HG03060 (cell line): ENCODE measurements around the gene SPTLC2.

Source experiments
- ATAC-seq: cut with Tn5 transposase; IDR thresholded peaks from one replicate; pipeline ENCODE4 v1.9.1; 2021; ENCODE audit warnings: low read depth, moderate number of reproducible peaks; ENCODE audit not compliant: unreplicated experiment

Gene SPTLC2

DNA sequence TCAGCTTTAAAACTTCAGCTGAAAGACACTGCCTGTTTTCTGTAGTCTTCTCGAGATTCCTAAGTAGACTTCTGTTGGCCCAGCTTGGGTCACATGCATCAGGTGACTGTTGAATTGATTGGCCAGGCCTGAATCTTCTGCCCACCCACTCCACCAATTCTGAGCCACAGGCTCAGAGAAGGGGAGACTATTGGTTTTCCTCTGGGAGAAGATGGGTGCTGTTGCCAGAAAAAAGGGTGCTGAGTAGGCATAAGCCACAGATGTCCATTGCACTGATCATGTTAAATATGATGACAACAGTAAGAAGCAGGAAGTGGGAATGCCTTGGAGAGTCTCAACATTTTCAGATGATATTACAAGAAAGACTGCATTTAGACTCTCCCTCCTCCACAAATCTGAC lies 6.8 kb upstream of the SPTLC2 start:
- no peak for ATAC-seq

DNA sequence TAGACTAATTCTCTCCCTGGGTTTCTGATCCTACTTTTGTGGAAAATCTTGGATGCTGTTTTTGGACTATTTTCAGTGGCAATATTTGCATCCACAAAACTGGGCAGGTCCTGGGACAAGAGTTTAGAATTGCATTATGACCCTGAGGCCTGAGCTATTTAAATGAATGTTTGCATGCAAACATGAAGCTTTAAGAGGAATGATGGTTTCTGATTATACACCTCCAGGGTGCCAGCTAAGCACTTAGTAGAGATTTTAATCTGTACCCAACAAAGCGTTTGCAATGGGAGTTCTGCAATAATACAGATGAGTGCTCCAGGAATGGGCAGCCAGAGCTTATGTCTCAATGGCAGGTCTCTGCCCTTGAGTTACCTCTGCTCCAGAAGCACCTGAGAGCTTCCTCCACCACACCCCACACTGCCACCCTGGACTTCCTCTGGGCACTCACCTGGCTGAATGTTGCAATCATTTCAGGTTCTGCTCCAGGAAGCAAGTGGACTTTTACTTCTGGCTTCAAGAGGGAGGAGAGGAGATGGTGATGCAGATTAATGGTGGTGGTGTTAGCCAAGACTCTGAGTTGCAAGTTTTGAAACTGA lies 6.0 kb upstream of the SPTLC2 start:
- ATAC-seq: no peak

DNA sequence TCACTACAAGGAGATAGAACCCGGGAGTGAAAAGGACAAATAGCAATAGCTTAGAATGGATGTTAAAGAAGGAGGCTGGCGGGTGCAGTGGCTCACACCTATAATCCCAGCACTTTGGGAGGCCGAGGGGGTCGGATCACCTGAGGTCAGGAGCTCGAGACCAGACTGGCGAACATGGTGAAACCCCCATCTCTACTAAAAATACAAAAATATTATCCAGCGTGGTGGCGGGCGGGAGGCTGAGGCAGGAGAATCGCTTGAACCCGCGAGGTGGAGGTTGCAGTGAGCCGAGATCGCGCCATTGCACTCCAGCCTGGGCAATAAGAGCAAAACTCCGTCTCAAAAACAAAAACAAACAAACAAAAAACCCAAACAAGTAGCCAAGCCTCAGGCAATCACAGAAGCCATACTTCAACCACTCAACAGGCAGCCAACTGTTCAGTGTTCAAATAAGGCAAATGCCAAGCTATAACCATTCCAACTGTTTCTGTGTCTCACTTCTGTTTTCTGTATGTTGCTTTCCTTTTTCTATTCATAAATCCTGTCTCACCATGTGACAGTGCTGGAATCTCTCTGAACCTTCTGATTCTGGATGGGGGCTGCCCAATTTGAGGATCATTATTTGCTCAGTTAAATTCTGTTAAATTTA lies 3.9 kb upstream of the SPTLC2 start:
- ATAC-seq: no peak

DNA sequence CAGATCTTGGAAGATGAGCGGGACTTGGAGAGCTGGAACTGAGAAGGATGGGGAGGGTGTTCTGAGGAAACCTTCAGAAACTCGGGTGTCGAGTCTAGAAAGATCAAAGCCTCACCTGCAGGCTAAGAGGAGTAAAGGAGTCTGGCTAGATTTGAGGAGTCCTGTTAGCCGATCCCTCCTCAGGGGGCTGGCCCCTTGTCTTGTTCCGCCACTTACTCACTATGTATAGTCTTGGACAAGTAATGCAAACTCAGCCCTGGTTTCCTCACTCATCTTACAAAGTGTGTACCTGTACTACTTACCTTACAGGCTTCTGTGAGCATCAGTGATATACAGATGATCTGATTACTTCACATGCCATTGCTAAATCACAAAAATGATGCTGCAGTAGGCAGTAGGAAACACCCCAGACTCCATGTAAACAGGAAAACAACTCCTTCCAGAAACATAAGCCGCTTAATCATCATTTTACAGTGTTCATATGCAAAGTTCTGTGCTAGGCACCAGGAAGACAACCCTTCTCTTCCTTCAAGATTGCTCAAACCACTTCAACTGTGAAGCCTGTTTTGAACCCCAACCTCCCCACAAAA lies 2.0 kb upstream of the SPTLC2 start:
- ATAC-seq: no peak

DNA sequence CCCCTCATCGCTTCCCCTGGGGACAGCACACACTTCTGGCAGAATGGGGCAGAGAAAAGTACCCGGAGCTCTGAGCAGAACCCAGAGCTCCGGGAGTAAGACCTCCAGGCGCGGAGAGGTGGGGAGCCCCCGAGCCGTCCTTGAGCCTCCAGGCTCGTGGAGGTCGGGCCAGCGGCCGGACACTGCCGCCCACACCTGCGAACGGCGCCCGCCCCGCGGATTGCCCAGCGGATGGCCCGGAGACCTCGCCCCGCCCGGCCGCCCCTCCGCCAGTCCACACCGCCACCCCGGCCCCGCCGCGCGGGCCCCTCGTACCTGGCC lies 344 bp downstream of the SPTLC2 start:
- ATAC-seq: no peak

DNA sequence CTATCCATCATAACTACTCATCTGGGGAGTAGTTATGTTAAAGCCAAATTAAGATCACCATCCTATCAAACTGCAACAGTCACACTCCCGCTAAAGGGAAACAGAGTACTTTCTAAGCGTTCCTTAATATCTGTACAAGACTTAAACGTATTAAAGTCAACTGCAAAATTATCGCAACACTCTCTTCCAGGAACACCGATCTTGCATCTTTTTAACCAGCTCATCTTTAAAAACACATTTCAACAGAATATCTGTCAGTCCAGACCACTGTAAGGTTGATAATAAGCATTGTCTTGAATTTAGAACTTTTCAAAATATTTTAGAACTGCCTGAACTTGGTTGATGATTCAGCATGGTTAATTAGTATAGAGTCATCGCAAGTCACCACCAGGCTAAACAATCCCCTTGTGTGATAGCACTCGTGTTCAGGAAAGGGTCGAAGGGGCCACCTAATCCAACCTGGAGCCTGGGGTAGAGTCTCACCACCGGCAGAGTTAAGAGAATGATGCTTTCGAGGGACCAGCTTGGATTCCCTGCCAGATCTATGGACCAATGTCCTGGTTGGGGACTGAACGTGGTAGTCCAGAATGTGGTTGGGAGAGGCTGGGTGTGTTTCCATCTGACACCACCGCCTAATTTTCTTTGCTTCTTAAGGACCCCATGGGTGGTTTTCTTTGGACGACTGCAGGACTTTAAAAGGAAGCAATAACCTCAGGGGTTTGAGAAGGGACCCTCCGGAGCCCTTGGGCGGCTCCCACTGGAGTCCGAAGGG lies 890 bp downstream of the SPTLC2 start:
- no peak for ATAC-seq

DNA sequence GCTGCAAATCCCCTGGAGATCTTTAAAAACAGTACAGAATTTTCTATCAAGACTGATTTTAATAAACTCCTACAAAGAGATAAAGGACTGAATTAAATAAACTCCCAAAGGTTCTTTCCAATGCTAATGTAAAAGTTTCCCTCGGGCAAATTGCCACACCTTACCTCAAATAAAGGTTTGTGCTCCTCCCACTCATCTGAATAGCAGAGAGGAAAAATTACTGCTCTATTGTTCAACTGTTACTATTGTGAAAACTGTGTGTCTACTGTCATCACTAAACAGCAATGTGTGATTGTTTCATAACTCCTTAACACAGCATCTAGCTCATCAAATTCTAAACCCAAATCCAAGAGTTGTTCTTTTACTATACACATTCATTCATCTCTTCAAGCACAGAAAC lies 3.2 kb downstream of the SPTLC2 start:
- no peak for ATAC-seq

DNA sequence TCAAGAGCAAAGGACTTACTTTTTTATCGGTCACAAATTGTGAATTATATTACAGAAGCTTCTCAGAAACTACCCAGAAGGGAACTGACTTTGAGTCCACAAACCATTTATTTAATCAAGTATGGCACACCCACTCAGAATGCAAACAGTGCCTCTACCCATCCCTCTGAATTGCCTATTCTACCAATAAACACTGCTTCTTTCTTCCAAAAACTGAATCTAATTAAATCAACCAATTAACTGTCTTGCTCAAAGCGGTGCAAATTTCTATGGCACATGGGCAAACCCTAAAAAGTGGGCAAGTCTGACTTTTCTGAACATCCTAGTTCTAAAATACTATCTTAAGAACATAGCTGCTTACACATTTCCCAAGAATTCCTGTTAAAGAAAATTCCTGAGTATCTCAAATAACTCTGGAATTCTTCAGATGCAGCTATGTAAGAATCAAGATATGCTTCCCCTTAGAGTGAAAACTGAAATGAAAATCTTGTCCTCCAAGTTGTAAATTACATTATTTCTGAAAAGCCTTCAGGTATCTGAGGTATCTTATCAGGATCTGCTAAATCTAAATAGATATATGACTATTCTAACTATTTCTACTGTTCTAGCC lies 4.3 kb downstream of the SPTLC2 start:
- no peak for ATAC-seq

DNA sequence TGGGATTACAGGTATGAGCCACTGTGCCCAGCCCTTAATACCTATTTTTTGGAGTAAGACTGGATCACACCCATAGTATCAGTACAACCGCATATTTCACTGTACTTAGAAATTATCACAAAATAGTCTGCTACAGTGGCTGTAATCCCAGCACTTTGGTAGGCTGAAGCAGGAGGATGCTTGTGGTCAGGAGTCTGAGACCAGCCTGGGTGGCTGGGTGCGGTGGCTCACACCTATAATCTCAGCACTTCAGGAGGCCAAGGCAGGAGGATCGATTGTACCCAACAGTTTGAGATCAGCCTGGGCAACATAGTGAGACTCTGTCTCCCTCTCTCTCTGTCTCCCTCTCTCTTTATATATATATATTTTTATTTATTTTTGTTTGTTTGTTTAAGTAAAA lies 5.9 kb downstream of the SPTLC2 start:
- ATAC-seq: no peak

DNA sequence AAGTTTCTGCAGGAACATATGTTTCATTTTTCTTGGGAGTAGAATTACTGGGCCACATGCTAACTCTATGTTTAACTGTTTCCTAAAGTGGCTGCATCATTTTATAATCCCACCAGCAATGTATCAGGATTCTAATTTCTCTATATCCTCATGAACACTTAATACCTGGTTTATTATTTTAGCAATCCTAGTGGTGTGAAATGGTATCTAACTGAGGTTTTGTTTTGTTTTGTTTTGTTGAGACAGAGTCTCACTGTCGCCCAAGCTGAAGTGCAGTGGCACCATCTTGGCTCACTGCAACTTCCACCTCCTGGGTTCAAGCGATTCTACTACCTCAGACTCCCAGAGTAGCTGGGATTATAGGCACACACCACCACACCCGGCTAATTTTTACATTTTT lies 6.5 kb downstream of the SPTLC2 start:
- ATAC-seq: no peak

DNA sequence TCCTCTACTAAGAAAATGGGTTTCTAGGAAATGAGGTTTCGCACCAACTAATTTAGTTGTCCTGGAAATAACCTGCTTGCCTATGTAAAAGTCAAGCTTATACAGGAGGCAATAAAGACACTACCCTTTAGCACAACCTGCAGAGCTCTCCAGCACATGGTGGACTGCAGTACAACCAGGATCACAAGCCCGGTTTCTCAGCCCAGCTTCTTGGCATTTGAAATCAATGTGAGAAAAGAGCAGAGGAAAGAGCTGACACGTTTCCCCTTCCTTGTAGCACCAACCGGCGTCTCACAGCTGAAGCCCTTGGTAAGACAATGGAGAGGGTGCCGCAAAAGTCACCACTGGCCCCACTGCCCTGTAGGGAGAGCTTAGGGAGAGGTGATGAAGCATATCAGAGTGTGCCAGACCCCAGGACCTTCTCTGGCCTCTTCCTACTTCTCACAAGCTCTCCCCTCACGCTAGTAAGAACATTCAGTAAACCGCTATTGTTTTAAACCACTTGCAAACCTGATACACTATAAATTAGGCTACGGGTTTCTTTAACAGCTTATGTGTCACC lies 8.6 kb downstream of the SPTLC2 start:
- no peak for ATAC-seq

DNA sequence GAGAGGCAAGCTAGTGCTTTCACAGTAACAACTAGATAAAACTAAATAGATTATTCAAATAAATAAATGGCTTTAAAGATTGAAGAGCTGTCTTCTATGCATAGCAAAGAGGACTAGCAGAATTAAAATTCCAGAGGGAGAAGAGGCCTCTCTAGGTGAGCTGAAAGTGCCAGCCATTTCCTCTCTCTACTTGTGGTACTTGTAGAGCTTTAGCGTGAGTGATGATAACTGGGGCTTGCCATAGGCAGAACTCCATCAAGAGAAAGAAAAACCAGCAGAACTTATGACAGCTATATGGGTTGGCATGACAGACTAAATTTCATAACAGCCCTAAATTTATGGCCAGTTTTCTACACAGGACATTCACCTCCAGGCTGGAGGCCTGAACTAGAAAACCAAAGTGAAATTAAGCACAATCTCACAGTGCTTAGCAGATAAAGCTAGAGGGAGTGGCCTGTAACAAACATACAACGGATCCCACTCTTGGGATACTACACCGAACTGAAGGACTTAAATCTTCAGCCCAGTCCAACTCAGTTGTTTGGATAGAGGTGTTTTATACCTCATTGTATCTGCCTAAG lies 11.0 kb downstream of the SPTLC2 start:
- ATAC-seq: no peak

DNA sequence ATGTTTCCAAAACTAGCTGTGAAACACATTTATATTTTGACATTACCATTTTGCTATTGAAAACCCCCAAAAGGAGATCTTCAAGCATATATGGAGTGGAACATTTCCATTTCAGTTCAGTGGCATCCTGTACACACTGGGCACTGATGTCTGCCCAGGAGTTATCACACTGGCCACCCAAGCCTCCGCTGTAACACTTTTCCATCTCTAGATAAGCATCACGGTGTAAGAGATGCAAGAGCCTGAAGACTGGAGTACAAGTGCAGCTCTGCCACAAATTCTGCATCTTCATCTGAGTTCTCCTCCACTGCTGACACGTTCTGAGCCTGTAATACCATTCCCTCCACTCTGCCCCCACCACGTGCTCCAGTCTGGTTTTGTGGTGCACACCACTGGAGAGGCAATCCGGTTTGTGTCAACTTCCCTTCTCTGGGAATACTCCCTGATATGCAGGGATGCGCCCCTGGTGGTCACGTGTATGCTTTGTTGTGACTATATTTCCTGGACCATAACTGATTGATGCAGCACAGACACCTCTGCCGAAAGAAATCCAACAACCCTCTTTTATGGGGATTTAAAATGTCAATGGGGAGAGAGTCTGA lies 12.7 kb downstream of the SPTLC2 start:
- ATAC-seq: no peak

DNA sequence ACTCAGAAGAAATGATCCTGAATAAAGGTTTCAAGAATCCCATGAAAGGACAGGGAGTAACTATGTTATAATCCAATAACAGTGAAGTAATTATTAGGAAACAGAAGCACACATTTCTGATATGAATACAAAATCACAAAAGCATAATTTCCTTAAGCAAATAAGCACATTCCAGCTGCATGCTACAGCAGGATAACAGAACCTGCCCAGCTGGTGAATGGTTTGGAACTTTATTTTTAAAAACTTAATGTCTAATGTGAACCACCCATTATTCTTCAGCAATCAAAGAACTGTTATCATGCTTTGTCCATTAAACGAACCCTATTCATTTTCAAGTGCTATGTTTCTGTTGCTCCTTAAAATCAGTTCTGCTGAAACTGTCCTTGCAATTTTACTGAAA lies 13.4 kb downstream of the SPTLC2 start:
- no peak for ATAC-seq

DNA sequence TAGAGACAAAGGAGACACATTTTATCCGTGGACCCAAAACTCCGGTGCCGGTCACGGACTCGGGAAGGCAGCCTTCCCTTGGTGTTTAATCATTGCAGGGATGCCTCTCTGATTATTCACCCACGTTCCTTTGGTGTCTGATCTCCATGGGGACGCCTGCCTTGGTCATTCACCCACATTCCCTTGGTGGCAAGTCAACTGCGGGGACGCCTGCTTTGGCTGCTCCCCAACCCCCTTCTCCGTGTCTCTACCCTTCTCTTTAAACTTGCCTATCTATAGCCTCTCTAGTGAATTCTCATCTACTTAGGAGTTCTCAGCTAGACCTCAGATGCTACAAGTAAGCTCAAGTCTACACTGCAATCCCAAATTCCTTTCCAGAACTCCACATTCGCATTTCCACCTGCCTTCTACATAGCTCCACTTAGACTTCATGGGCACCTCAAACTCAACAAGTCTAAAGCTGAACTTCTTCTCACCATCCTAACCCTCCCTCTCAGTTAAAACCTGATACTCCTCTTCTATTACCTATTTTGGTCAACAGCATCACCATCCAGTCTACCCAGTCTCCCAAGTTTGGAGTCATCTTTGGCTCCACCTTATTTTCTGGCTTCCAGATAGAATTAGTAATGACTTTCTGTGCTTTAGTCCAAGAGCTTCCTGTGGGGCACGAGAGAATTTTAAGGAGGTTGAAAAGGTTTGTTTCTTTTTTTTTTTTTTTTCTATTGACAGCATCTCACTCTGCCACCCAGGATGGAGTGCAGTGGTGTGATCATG lies 14.4 kb downstream of the SPTLC2 start:
- ATAC-seq: no peak

DNA sequence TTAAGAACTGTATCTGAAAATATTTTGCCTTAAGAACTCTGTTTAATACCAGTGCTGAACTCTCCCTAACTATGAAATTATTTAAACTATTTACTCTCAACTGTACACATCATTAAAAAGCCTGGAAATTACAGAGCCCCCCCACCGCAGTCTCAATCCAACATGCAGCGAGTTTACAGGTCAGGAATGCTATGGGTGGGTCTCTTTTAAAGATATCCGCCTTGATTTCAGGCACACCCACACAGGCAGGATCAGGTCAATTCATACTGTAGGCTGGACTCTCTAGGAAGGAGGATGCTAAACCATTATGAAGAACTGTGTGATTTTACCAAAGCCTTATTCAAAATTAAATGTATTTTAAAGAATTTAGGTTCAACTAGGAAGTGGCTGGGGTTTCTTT lies 16.5 kb downstream of the SPTLC2 start:
- no peak for ATAC-seq

DNA sequence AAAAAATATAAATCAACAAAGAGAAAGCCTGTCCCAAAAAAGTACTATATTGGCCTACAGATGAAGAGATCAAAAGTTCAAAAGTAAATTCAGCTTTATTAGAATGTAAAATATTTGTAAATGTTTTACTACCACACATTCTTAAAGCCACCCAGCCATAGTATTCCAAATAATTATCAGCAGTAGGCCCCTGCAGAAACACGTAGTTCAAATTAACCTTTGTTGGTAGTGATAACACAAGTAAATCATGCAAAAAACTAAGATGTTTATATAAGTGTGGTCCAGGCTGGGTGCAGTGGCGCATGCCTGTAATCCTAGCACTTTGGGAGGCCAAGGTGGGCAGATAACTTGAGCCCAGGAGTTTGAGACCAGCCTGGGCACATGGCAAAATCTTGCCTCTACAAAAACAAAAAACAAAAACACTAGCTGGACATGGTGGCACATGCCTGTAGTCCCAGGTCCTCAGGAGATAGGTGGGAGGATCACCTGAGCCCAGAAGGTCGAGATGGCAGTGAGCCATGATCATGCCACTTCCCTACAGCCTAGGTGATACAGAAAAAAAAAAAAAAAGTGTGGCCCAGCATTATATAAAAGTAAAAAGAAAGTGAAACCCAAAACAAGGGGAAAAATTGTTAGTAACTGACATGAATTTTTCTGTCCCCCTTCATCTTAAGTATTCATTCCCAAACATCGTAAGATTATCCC lies 17.9 kb downstream of the SPTLC2 start:
- no peak for ATAC-seq

DNA sequence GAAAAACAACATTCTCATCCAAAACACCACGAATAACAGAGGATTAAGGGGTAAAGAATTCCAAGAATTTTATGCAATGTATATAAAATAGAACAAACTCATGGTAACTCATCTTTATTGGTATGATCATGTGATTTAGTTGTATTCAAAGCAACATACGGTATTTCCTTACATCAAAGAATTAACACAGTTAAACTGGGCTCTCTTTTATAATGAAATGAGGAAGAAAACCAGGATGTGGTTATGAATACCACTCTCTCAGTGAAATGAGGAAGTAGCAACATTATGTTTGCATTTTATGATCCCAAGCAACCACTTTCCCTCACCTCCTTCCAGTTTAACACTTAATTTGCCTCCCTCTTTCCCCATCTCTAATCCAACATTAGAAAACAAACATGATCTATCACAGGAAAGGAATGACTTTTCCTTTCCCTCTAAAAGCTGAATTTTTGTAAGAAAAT lies 22.9 kb downstream of the SPTLC2 start:
- peak; percentile 59 for ATAC-seq
